GM18517 (cell line): ENCODE measurements around the gene HNRNPA3.
"Not testable (repeated sequence)": the region's sequence is repeated elsewhere in the genome, so short reads cannot be mapped to it uniquely, and the experiment has no call there.

Experiments used
- ATAC-seq: cut with Tn5 transposase; IDR thresholded peaks from one replicate; pipeline ENCODE4 v1.9.1; 2021; ENCODE audit warnings: mild to moderate bottlenecking, moderate library complexity; ENCODE audit not compliant: unreplicated experiment

Gene HNRNPA3

GRCh38 chr2:177212106-177212890 lies at the start of gene HNRNPA3:
Gene HNRNPA3, plus strand, starts transcription at chr2:177212794. Its CDS starts 6 bp downstream, at chr2:177212800.
- peak; percentile 81 for ATAC-seq

- ATAC-seq, result no peak
These were observed 48.5 kb upstream of the HNRNPA3 start for GRCh38 chr2:177164131-177164530.

- ATAC-seq, result peak; percentile 45
These were observed 48.0 kb upstream of the HNRNPA3 start for GRCh38 chr2:177164584-177165052.

GRCh38 chr2:177165061-177165583 lies 47.5 kb upstream of the HNRNPA3 start:
- no peak for ATAC-seq

GRCh38 chr2:177165721-177166711 lies 46.6 kb upstream of the HNRNPA3 start:
- peak; percentile 46 for ATAC-seq

GRCh38 chr2:177169810-177170514 lies 42.6 kb upstream of the HNRNPA3 start:
- ATAC-seq, result peak; percentile 73

- no peak for ATAC-seq
These were observed 41.2 kb upstream of the HNRNPA3 start for GRCh38 chr2:177171418-177171865.

- no peak for ATAC-seq
These were observed 40.3 kb upstream of the HNRNPA3 start for GRCh38 chr2:177172034-177172880.

- no peak for ATAC-seq
These were observed 38.1 kb upstream of the HNRNPA3 start for GRCh38 chr2:177174486-177174885.

- no peak for ATAC-seq
These were observed 36.5 kb upstream of the HNRNPA3 start for GRCh38 chr2:177175917-177176668.

GRCh38 chr2:177178797-177179196 lies 33.8 kb upstream of the HNRNPA3 start:
- no peak for ATAC-seq

- no peak for ATAC-seq
These were observed 33.4 kb upstream of the HNRNPA3 start for GRCh38 chr2:177179227-177179626.

- not testable (repeated sequence) for ATAC-seq
These were observed 32.9 kb upstream of the HNRNPA3 start for GRCh38 chr2:177179671-177180070.

GRCh38 chr2:177180269-177181000 lies 32.2 kb upstream of the HNRNPA3 start:
- ATAC-seq, result no peak

GRCh38 chr2:177183860-177184259 lies 28.7 kb upstream of the HNRNPA3 start:
- ATAC-seq, result no peak

- ATAC-seq, result no peak
These were observed 28.0 kb upstream of the HNRNPA3 start for GRCh38 chr2:177184606-177185005.

- not testable (repeated sequence) for ATAC-seq
These were observed 26.6 kb upstream of the HNRNPA3 start for GRCh38 chr2:177186038-177186437.

GRCh38 chr2:177187631-177188312 lies 24.8 kb upstream of the HNRNPA3 start:
- no peak for ATAC-seq
